ENCODE measurements around the gene ERP27.

- no peak for TF ChIP-seq SPI1 (IDR thresholded peaks at IDR 0.05; ENCODE audit: low read depth, low read length)
- no peak for TF ChIP-seq POLR2A (IDR thresholded peaks at IDR 0.05; ENCODE audit: low read depth, low read length)
These were observed 34.8 kb downstream of the ERP27 start for GRCh38 chr12:14903386-14904098.

Data from GM12891 (cell line).